Measurements from ENCODE around the gene FKBP1B.

- TF ChIP-seq POLR2A (IDR thresholded peaks at IDR 0.05) (no peak), CTCF (IDR thresholded peaks at IDR 0.05) (no peak), POLR2AphosphoS5 (IDR thresholded peaks at IDR 0.05) (no peak)
Observed at GRCh38 chr2:24009367-24009679, 40.2 kb upstream of the FKBP1B start.

All from upper lobe of left lung (tissue), 4 donors.